Activated effector memory CD4-positive, alpha-beta T cell treated with Interleukin-2 at 50 U/mL for 16 hours (primary cell): ENCODE results near the gene TMEM89.

Experiments
- DNase-seq: peaks from one replicate; pipeline ENCODE4 v3.0.0-alpha.2; 2020

TMEM89 gene, protein sequence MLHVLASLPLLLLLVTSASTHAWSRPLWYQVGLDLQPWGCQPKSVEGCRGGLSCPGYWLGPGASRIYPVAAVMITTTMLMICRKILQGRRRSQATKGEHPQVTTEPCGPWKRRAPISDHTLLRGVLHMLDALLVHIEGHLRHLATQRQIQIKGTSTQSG

DNA sequence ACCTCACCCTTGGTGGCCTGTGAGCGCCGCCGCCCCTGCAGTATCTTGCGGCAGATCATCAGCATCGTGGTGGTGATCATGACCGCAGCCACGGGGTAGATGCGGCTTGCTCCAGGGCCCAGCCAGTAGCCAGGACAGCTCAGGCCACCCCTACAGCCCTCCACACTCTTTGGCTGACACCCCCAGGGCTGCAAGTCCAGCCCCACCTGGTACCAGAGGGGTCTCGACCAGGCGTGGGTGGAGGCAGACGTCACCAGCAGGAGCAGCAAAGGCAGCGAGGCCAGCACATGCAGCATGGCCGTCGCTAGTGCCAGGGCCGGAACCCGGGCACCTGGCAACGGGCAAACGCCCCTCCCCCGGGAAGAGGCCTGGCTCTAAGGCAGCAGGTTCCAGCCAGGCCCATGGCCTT lies at the start of gene TMEM89:
Gene TMEM89, minus strand, starts transcription at position 309 of the 409 bp plus-strand sequence. Its CDS starts 13 bp downstream, at position 296.
- no peak for DNase-seq

DNA sequence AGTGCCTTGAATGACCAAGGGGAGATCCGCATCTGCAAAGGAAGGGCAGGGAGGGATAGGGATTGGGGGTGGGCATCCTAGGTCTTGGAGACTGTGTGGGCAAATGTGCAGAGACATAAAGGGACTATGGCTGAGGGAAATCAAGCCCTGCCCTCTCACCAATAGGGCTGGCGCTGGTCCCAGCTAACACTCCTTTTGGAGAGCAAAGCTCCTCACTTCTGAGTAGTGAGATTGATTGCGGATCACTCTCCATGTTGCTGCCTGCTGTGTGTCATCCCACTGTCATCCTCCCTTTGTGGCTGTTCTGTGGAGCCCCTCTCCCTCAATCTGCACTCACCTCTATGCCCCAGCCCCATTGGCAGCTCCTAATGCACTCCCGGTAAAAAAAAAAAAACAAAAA lies 43.4 kb upstream of the TMEM89 start:
- no peak for DNase-seq

DNA sequence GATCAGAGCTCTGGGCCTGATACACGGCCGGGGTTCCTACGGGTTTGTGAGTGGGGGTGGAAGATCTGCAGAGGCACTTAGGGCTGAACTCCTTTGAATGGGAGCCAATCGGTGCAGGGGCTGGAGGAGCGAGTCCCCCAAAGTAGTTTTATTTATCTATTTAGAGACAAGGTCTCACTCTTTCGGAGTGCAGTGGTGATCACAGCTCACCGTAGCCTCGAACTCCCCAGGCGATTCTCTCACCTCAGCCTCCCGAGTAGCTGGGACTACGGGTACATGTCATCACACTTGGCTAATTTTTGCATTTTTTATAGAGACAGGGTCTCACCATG lies 42.7 kb upstream of the TMEM89 start:
- no peak for DNase-seq

DNA sequence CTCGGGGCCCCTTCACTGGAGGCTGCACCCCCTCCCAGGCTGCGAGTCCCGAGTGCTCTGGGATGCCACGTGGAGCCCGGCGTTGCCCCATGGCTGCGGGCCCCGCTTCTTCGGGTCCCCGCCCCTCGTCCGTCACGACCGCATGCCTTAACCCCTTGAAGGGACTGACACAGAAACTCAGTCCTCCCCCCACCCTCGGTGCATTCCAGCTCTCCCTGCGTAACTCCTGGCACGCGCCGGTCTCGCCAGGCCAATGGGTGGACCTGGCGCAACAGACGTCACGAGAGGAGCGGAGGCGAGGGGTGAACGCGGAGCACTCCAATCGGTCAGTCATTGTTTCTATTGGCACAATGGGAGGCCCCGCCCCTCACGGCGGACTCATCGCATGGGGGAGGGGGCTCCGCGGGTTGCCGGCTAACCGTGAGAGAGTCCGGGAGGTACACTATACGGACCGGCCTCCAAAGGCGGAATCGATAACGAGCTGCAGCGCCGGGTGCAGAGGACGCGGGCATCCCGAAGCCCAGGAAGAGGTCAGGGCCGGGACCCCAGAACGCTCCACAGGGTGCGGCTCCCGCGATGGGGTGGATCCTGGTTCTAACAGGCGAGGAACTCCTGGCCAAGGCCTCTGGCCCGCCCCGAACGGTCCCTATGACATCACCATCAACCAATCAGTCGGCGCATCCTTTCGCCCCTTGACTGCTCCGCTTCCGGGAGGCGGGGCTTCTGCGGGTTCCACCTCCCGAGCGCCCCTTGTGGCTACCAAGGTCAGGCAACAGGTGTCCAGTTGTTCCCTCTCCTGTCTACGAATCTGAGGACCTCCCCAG lies 42.1 kb upstream of the TMEM89 start:
- DNase-seq = peak; percentile 76

DNA sequence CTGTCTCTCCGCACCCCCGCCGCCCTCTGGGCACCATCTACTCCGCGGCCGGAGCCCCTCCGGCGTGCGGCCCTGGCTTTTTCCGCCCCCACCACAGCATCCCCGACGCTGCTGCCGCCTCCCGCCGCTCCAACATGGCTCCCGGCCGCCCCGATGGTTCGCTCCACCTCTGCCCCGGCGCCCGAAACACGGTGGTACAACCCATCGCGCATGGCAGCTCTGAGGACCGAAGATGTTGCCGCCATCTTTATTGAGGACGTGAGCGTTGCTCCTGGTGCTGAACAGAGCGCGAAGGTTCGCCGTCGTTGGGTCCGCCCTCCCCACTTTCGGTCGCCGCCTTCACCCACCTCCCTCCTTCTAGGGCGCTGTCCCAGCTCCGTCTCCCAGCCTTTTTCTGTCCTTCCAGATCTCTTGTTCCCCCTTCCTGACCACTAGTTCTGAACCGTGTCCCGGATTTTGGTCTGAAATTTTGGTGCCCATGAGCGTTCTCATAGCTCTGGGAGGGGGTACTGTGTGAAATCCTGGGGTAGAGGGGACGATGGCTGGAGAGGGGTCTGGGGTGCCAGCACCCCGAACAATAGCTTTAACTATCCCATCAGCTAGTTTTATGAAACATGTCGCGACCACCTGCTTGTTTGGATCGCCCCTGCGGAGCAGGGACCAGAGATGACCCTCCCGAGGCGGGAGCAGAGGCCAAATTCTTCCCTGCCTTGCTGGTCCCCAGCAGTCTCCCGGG lies 41.4 kb upstream of the TMEM89 start, which contains the start of gene CELSR3:
Gene CELSR3, minus strand, starts transcription at position 134 of the 736 bp plus-strand sequence. CDS start 252 bp downstream, outside the sequence.
- DNase-seq = peak; percentile 49

DNA sequence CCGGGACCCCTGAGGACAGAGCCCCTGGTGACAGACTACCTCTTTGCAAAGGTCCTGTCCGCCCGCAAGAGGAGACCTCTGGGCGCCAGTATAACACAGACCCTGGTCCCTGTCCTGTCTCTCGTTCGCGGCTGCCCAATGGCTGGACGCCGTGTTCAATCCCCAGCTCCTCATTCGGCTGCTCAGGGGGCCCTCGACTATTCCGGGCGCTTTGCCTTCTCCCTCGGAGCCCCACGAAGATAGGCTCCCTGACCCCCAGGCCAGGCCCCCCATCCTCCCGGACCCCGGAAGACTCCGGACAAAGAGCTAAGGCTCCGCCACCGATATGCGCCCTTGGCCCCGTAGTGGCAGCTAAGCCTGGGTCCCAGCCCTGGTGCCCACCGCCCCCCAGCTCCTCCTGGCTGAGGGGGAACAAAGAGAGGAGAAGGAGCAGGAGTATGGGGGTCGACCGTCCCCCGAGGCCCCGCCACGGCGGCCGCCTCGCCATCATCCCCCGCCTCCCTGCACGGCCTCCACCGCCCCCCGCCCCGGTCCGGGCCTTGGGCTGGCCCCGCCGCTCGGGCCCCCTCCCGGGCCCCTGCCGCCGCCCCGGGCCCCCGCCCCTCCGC lies 40.7 kb upstream of the TMEM89 start:
- no peak for DNase-seq

DNA sequence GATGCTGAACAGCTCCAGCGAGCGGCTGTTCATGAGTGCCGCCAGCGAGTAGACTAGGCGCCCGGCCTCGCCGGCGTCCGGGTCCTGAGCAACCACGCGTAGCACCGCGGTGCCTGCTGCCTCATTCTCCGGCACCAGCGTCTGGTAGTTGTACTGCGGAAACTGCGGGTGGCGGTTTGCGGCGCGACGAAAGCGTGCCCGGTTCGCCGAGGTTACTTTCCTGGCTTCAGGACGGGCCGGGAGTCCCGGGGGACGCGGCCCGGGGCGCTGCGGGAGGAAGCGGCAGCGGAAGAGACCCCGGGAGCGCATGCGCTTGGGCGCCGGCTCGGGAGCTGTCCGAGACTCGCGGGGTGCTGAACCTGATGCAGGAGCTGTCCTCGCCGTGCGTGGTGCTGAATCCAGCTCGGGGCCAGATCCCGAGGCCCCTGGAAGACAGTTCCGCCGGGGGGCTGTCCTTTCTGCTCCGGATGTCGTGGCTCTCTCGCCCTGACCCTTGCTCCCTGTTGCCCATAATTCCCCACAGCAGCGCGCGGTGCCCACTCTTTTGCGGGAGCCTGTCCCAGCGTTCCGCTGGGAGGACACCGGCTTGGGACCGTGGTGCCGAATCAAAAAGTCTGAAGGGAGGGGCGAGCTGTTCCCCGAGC lies 40.1 kb upstream of the TMEM89 start:
- peak; percentile 64 for DNase-seq

DNA sequence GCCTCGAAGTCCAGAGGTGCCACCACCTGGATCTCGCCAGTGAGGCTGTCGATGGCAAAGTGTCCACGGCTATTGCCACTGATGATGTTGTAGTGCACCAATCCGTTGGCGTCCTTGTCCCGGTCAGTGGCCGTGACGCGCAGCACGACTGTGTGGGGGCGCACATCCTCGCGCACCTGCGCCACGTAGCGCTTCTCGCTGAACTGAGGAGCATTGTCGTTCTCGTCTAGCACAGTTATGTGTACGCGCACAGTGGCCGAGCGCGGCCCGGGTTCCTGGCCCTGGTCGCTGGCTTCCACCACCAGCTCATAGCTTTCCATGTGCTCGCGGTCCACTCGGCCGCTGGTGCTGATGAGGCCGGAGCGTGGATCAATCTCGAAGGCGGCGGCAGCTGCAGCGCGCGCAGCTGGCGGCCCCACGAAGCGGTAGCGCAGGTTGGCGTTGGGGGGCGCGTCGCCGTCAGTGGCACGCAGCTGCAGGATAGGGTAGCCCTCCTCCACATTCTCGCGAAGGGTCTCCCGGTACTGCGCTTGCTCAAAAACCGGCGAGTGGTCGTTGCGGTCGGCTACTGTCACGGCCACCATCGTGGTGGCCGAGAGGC lies 39.3 kb upstream of the TMEM89 start:
- no peak for DNase-seq

DNA sequence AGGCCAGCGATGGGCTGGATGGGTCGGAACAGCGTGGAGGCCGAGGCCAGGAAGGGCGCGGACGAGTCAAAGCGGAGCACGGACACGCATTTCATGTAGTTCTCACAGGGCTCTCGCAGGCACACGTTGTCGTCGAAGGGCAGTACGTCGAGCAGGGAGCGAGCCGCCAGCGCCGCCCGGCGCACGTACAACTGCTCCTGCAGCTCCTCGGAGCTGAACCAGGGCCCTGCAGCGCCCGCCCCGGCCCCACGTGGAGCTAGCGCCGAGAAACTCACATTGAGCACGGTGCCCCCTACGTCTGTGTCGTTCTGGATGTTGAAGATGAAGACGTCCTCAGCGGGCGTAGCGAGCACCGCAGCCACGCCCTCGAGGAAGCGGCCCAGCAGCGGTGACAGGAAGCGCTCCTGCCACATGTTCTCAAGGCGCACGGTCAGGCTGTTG lies 35.3 kb upstream of the TMEM89 start:
- peak; percentile 14 for DNase-seq

DNA sequence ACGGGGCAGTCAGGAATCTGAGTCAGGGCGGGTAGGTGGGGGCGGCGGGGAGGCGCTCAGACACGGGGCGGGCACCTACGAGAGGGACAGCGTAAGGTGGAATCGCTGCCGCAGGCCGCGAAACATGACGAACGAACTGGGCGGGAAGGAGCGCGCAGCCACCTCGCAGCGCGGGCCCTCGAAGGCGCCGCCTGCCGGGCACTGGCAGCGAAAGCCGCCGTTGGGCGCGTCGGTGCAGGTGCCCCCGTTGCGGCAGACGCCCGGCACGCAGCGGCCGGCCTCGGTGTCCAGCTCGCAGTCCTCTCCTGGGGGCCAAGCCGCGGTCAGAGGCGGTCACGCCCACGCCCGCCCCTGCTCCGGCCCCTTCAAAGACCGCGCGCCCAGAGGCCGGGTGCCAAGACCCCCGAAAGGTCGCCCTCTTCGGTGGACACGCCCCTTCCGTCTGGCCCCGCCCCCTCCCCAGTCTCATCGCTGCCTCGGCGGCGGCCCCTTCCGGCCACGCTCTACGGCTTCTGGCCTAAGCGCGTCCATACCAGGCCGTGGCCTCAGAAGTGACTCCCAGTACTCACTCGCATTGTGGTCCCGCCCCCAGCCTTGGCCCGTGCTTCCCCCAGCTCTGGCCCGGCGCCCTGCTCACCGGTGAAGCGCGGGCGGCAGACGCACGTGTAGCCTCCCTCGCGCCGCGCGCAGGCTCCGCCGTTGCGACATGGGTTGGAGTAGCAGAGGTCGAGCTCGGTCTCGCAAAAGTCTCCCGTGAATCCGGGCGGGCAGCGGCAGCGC lies 34.7 kb upstream of the TMEM89 start:
- peak; percentile 78 for DNase-seq

DNA sequence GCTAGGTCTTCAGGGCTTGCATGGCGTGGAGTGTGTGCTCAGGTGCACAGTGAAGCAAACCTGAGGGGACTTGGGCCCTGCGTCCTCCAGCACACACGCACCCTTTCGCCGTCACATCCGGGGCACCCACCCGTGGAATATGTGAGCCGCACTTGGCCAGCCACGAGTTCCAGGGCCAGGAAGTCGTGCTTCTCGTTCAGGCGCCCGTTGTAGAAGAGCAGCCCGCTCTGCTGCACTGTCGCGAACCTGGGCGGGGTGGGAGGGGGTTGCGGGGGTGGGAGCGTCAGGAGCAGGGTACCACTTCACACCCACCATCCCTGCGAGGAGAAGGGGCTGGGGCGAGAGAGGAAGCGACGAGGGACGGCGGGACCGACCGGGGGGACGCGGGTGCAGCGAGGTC lies 34.0 kb upstream of the TMEM89 start:
- peak; percentile 37 for DNase-seq

DNA sequence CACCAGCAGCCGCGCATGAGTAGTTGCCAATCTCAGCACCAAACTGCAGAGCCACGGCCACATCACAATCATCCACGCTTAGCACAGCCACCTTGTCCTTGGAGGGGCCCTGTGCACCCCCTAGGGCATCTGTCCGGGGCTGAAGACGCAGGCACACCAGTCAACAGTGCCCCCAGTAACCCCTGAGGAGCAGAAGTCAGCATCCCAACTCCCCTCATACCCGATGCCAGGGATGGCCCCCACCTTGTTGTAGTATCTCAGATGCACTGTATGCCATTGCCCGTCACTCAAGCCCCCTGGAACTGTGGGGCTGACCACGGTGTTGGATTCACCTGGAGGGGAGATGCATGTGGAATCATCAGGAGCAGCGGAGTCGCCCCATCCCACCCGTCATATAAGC lies 33.5 kb upstream of the TMEM89 start:
- DNase-seq = no peak

DNA sequence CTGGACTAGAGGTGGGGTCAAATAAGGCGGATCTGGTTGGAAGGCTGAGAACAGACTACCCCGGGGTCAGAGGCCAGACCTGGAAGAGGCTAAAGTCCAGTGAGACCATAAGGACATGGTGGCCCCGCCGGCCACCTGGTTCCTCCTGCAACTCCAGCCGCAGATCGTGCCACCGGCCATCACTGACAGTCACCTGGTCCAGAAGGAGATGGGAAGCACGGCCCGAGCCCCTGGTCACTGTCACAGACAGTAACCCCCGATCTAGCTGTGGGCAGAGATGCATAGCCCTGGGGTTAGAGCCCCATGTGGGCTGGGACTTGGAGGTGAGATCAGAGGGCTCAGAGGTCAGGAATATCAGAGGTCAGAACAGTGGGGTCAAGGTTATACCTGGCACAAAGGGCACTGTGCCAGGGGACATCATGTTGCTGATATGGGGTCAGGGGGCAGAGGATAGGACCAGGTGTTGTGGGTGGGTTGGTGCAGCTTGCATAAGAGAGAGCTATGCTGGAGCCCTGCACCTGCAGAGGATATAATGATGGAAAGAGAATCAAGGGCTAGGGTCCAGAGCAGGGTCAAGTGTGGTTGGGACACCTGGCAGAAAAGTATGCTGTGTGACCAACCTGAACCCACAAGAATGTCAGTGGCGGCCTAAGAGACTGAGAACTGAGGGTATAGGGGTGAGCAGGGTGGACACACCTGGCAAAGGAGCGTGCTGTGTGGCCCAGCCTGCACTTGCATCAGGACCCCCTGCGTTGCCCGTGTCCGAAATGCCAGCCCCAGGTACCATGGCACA lies 31.6 kb upstream of the TMEM89 start:
- DNase-seq = no peak

DNA sequence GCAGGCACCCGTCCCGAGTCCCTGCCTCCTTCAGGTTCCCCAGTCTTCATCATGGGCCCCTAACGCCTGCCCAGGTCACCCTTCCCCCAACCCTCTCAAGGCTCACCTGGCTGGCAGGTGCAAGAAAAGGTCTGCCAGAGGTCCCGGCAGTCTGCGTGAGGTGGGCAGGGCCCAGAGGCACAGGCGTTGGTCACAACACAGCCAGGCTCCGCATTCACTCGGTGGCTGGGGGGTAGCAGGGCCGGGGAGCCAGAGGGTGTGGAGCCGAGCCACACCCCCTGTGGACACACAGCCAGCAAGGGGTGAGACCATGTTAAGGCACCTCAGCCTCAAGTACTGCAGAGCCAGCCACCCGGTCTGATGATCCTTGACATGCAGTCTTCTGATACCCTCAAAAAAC lies 30.2 kb upstream of the TMEM89 start:
- no peak for DNase-seq

DNA sequence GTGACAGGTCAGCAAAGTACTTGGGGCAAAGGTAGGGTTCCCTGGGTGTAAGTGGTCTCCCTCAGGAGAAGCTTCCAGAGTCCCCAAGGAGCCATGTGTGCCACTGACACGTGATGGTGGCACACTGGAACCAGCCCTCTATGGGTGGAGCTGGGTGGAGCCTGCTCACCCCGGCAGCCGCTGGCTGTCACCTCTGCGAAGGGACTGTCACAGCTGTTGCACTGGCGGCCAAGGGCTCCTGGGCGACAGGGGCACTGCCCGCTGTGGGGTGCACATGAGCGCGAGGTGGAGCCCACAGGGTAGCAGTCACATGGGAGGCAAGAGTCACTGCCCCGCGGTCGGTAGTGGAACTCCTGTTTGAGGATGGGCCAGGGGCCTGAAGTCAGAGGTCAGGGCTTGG lies 29.2 kb upstream of the TMEM89 start:
- DNase-seq = no peak

DNA sequence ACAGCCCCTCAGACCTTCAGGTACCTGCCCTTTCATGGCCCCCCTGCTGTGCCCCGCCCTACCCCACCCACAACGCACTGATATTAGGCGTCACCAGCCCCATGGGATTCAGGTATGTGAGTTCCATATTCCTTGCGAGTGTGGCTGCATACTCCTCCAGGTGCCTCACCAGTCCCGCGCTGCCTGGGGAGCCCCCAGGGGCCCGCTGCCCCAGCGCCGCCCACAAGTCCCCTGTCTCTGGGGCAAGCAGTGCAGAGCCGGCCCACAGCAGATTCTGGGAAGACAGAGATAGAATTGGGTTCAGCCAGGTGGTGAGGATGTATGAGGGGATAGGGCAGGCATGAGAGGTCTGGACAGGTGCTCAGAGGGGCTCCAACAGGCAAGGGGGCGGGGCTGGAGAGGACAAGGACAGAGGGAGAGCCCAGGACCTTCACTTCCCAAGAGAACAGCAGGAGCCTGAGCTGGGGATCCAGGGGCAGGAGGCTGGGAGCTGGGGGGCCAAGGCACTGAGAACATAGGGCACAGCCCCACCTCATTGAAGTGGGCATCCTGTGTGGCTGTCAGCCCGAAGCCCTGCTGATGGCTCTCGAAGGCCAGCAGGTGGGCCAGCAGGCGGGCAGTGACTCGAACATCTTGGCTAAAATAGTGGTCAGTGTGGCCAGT lies 26.8 kb upstream of the TMEM89 start:
- DNase-seq = no peak

DNA sequence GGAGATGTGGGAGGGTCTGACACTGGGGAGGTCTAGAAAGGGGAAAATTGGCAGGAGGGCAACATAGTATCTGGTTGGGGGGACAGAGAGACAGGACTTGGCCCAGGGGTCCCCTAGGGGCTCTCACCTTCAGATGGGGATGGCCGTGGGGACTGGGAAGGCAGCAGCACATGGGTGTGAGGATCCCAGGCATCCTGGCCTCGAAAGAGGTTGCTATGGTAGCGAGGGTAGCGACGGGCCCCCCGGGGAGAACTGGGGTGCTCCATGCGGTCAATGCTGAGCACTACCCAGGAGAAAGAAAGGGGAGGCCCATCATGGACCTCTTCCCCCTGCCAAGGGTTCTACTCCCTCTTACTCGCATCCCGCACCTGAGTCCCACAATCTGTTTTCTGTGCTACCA lies 26.1 kb upstream of the TMEM89 start:
- no peak for DNase-seq

DNA sequence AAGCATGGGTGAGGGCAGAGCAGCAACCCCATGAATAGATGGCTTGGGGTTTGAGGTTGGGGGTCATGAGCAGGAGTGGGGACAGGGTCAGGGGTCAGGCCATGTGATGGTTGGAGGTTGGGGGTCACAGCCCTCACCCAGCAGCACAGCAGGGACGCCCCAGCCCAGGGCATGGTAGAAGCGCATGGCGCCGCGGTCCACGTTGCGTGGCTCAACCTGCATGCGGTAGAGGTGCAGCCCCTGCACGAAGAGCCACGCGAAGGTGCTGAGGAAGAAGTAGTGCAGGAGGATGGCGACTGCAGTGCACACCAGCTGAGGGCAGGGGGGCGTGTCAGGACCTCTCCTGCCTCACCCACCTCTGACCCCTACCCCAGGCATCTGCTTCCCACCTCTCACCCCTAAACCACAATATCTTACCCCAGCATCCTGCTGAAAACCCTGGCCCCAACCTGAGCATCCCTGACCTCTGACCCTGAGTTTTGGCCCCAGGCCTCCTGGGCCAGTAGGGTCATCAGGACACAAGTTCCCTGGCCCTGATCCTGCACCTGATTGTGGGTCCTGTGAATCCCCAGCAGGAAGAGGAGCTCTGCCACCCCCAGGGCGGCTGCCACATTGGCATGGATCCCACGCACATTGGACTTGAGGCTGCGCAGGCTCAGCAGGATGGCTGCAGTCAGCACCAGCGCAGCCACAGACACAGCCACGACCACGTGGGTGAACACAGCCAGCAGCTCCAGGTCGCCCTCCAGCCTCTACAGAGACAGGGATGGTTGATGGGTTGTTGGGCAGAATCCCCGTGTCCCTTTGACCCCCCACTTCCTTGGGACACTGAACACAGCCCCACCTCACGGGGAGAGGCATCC lies 23.6 kb upstream of the TMEM89 start:
- no peak for DNase-seq

DNA sequence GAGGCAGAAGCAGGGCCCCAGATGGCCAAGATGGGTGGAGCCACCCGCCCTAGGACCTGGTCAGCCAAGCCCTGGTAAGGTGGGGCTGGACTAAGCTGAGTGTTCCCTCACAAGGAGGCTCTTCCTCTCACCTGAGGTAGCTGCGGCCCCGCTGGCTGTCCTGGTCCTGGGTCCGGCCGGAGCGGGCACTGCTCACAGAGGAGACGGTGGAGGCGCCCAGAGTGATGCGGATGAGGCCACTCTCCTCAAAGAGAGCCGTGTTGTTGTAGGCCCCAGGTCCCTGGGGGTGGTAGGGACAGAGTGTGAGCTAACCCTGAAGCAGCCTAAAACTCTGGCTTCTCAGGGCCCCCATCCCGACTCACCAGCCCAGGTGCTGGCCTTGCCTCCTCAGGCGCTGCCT lies 21.0 kb upstream of the TMEM89 start:
- no peak for DNase-seq
